GM18517 (cell line): ENCODE data around the gene NDST1.

Experiments used
- ATAC-seq: cut with Tn5 transposase; IDR thresholded peaks from one replicate; pipeline ENCODE4 v1.9.1; 2021; ENCODE audit warnings: mild to moderate bottlenecking, moderate library complexity; ENCODE audit not compliant: unreplicated experiment

The NDST1 gene

GRCh38 chr5:150583541-150584225 is 75.8 kb downstream of the NDST1 start:
- no peak for ATAC-seq

- ATAC-seq: no peak
Observed at GRCh38 chr5:150584556-150585335, 76.8 kb downstream of the NDST1 start.

GRCh38 chr5:150585781-150586341 is 77.9 kb downstream of the NDST1 start:
- no peak for ATAC-seq

GRCh38 chr5:150587016-150587415 is 79.1 kb downstream of the NDST1 start:
- no peak for ATAC-seq

DNA sequence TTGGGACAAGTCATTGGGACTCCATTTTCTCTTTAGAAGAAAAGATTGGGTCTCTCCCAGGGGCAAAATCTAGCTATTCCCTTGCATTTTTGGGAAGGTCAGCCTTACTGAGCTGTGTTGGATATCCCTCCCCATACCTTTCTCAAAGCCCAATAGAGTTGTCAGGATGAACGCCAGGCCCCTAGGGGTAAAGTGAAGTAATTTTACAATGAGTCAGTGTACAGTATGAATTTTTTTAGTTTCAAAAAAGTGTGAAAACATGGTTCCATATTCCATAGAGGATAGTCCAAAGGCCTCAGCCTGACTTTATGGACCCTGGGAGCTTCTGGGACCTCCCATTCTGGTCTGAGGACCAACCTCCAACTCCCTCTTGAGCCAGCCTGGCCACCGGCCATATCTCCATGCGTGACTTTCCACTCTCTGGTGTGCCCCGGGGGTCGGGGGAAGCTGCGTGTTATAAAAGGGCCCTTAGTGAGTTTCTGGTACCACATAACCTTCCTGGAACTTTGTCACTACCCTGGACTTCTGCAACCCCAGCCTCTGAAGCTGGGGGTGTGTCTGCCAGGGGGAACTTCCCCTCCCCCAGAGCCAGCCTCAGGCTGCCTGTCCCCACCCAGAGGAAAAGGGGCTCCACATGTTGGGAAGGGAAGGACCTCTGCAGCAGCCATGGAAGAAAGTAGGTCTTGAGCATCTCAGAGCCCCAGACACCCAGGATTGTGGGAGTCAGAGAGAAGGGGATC is 80.1 kb downstream of the NDST1 start:
- no peak for ATAC-seq

DNA sequence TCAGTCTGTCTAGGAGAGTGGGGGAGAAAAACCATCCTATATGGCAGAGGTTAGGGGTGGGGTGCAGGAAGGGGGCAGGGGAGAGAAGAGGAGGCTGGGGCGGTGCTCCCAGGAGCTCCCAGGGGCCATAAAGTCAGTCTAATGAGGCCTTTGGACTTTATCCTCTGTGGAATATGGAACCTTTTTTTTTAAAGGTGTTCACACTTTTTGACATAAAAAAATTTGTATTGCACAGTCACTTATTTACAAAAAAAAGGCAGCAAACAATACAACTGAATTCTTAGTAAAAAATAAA is 80.6 kb downstream of the NDST1 start:
- ATAC-seq: no peak

GRCh38 chr5:150589862-150590601 is 82.1 kb downstream of the NDST1 start:
- ATAC-seq: no peak

GRCh38 chr5:150590979-150591695 is 83.2 kb downstream of the NDST1 start:
- ATAC-seq: no peak

DNA sequence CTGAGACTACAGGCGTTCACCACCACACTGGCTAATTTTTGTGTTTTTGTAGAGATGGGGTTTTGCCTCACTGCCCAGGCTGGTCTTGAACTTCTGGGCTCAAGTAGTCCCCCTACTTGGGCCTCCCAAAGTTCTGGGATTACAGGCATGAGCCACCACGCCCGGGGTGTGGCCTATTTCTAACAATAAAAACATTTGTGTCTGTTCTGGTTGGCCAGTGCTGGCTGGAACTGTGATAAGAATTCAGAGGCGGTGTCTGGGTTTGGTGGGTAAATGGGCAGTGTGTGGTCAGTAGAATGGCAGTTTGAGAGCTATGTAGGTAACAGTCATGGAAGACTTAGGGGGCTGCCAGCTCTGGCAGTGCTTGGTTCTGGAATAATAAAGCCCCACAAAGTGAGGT is 85.7 kb downstream of the NDST1 start:
- no peak for ATAC-seq

DNA sequence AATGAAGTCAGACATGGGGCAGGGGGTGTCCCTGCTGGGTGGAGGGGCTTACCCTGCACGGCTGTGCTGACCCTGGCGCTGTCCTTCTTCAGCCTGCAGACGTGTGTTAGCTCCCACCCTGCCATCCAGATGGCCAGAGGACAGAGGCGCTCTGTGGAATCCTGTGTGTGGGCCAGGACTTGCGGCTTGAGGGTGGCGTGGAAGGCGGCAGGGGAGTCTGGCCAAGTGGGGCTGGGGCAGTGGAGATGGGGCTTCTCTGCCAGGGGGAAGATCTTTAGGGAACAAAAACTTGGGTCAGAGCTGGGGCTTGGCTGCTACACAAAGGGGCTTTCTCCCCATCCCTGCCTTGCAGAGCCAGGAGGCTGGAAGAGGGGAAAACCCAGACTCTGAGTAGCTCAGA is 86.1 kb downstream of the NDST1 start:
- no peak for ATAC-seq

DNA sequence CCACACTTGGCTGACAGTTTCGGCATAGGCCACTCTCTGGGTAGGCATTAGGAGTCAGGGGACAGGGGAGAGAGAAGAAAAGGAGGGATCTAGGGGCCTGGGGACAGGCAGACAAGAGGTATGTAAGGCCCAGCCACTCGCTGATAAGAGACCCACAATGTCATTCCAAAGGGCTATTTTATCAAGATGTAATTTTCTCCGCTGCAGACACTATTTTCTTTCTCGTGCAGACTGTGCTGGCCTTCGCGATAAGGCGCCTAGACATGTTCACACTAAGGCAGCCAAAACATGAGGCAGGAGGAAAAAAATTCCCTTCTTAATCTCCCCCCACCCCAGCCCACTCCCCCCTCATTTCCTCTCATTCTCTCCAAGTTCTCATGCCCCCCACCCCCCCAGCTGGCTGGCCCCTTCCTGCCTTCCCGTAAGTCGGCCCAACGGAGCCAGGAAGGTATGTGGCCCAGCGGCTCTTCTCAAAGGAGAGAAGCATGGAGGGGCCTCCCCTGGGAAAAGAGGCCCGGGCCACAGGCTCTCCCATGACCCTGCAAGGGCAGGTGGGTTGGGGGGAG is 87.6 kb downstream of the NDST1 start:
- no peak for ATAC-seq

GRCh38 chr5:150596313-150596712 is 88.4 kb downstream of the NDST1 start:
- ATAC-seq: no peak

DNA sequence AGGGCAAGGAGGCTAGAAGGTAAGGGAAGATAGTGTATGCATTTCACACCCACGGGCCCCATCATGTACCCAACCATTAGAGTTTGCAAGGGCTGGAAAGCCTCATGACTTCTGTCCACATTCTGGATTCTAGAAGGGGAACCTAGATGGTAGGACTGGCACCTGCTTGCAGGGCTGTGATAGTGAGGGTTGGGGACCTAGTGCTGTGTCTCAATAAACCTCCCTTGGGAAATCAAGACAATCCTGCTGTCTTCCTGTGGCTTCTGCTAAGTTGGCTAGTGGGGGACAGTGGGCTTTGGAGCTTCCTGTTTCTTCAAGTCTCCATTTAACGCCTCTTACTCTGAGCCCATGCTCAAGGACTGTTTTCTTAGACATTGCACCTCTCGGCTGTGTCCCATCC is 88.9 kb downstream of the NDST1 start:
- no peak for ATAC-seq

DNA sequence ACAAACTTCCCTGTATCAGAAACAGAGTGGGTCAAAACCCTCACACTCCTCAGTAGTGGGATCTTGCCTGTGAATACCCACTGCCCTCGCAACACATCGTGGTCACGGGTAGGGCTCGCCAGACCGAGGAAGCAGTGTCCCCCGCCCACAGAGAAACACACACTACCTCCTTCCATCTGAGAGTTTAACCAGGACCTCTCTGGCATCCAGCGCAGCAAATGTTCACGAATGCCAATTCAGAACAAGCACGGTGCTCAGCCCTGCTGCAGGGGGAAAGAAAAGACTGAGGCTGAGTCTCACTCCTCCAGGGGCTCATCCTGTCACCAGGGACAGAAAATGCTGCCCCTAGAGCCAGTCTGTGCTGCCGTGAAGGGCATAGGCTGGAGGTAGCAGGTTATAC is 90.1 kb downstream of the NDST1 start:
- ATAC-seq: no peak

DNA sequence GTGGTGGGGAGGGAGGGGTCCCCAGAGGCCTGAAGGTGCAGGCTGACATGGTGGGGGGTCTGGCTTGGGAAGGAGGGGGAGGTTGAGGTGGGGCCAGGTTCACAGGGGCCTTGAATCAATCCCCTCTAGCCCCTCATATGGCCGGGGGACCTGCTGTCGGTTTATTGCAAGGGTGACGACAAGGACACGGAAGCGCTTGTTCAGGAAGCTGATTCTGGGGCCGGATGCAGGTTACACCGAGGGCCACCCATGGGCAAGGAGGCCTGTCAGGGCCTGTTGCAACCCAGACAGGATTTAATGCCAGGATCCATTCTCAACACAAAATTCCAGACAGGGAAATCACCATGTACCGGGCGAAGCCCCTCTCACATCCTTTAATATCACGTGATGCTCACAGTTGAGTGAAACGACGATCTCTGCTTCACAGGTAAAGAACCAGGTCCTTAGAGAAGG is 90.9 kb downstream of the NDST1 start:
- ATAC-seq: no peak

DNA sequence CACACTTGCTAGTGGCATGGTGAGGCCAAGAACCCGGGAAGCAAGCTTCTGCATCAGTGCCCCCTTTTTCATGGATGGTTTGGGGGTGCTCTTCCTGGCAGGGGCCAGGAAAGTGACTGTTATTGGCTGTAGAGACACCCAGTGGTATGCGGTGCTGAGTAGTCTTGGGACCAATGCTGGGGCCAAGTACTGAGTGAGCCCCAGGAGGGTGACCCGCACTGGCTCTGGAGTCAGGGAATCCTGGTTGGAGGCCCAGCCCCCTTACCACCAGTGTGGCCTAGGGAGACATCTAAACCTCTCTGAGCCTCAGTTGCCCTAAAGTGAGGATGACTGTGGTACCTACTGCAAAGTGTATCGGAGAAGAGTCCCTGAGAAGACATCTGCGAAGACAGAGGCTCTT is 91.3 kb downstream of the NDST1 start:
- ATAC-seq: no peak

DNA sequence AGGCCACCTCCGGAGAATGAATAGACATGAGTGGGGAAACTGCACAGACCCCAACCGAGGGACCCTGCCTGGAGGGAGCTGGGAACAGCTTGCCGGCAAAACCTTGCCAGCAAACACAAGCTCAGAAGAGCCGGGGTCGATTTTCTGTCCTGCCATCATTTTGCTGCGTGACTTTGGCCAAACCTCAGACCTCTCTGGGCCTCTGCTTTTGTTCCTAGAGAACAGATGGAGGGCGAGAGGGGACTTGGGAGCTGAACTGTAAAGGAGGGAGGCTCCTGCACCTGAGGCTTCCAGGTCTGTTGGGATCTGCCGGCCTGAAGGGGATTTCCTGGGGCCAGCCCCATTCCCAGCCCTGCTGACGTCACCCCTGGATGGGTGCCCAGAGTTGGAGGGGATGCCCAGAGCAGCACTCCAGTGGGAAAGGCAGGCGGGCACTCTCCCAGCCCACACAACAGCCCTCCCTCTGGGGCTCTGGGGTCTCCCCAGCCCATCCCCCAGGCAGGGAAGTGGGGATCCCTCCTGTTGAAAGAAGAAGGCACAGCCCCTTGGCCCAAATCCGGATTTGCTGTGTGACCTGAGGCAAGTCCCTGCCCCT is 92.1 kb downstream of the NDST1 start:
- ATAC-seq: no peak

- ATAC-seq: no peak
Observed at GRCh38 chr5:150600616-150601490, 92.9 kb downstream of the NDST1 start.
